Peyer's patch (tissue), 4 donors: ENCODE results near the gene FOXR1.

Source experiments
- POLR2A ChIP-seq, 2 donors: fragments of 450-650 bp; IDR thresholded peaks; one replicate each; pipeline ENCODE4 v1.5.1; 2017; ENCODE audit warnings: antibody characterized with exemption in 2 of 2, mild to moderate bottlenecking in 2 of 2, moderate library complexity in 2 of 2
- TF ChIP-seq, protein P1 (sequence below), 6 experiments: fragments of 450-650 bp in 4 of 6; fragments of 200-600 bp in 2 of 6; sonication (generic) in 1 of 6; IDR thresholded peaks; one replicate each; pipeline ENCODE4 v1.5.1; 2017 to 2019; ENCODE audit warnings: antibody characterized with exemption in 6 of 6, mild to moderate bottlenecking in 3 of 6, moderate library complexity in 1 of 6

GRCh38 chr11:119026970-119027369, 55.4 kb downstream of the FOXR1 start:
- TF ChIP-seq, protein P1, sequence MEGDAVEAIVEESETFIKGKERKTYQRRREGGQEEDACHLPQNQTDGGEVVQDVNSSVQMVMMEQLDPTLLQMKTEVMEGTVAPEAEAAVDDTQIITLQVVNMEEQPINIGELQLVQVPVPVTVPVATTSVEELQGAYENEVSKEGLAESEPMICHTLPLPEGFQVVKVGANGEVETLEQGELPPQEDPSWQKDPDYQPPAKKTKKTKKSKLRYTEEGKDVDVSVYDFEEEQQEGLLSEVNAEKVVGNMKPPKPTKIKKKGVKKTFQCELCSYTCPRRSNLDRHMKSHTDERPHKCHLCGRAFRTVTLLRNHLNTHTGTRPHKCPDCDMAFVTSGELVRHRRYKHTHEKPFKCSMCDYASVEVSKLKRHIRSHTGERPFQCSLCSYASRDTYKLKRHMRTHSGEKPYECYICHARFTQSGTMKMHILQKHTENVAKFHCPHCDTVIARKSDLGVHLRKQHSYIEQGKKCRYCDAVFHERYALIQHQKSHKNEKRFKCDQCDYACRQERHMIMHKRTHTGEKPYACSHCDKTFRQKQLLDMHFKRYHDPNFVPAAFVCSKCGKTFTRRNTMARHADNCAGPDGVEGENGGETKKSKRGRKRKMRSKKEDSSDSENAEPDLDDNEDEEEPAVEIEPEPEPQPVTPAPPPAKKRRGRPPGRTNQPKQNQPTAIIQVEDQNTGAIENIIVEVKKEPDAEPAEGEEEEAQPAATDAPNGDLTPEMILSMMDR (IDR thresholded peaks at IDR 0.05) = no peak
- TF ChIP-seq POLR2A (IDR thresholded peaks at IDR 0.05) = peak; percentile 30 to 60
